ENCODE measurements around the gene ITIH4. TPM values are rescaled to one million over a fixed set of nuclear protein-coding genes. Genes with fewer than 3 reads are reported as not detected.

The ITIH4 gene
- total RNA-seq, 3 donors from 2014 or later (not counting 1 experiment from before 2014, with no cell fraction given), result 28.2 to 33.0 (median 32.8) TPM

DNA sequence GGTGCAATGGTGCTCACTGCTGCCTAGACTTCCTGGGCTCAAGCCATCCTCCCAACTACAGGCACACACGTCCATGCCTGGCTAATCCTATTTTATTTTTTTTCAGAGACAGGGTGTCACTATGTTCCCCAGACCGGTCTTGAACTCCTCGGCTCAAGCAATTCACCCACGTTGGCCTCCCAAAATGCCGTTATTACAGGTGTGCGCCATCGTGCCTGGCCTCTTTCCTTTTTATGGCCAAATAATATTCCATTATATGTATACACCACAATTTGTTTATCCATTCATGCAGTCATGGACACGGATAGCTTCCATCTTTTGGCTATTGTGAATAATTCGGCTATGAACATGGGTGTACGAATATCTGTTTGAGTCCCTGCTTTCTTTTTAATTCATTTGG is 58.8 kb downstream of the ITIH4 start:
- no peak overlapping the region for H3K4me3 ChIP-seq (ENCODE audit: low read length)
- peaks cover 24 to 25% of the 10 kb centered on the region in 2 donors for H3K4me1 Mint-ChIP-seq
- intact Hi-C loops (cut with micrococcal nuclease), result no loop called here

GRCh38 chr3:52771334-52771681 is 59.2 kb downstream of the ITIH4 start:
- 72% methylated on average over 5 of the region's 5 CpGs for WGBS (ENCODE audit: insufficient coverage)
- Histone ChIP-seq H3K36me3 (ENCODE audit: control insufficient read depth, insufficient read depth, low read length) (peaks cover 6% of the 10 kb centered on the region), H3K4me3 (ENCODE audit: low read length) (peak overlapping the region; percentile 47), H3K4me1 (ENCODE audit: control insufficient read depth, insufficient read depth, low read length) (peaks cover 15% of the 10 kb centered on the region), H3K27me3 (ENCODE audit: control insufficient read depth, insufficient read depth, low read length) (no peaks in the 10 kb centered on the region), H3K9me3 (ENCODE audit: control insufficient read depth, insufficient read depth, low read length) (no peaks in the 10 kb centered on the region), H3K27ac (ENCODE audit: low read length) (peak overlapping the region; percentile 50)
- TF ChIP-seq, protein P1, sequence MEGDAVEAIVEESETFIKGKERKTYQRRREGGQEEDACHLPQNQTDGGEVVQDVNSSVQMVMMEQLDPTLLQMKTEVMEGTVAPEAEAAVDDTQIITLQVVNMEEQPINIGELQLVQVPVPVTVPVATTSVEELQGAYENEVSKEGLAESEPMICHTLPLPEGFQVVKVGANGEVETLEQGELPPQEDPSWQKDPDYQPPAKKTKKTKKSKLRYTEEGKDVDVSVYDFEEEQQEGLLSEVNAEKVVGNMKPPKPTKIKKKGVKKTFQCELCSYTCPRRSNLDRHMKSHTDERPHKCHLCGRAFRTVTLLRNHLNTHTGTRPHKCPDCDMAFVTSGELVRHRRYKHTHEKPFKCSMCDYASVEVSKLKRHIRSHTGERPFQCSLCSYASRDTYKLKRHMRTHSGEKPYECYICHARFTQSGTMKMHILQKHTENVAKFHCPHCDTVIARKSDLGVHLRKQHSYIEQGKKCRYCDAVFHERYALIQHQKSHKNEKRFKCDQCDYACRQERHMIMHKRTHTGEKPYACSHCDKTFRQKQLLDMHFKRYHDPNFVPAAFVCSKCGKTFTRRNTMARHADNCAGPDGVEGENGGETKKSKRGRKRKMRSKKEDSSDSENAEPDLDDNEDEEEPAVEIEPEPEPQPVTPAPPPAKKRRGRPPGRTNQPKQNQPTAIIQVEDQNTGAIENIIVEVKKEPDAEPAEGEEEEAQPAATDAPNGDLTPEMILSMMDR (IDR thresholded peaks at IDR 0.05), result no peak
- Mint-ChIP-seq H3K27ac (peak overlapping the region; percentile 90 to 91), H3K27me3 (ENCODE audit: low read depth in 2 of 2) (no peaks in the 10 kb centered on the region), H3K4me3 (peak overlapping the region; percentile 97), H3K4me1 (peaks cover 24 to 25% of the 10 kb centered on the region in 2 donors), H3K9me3 (no peaks in the 10 kb centered on the region), H3K36me3 (no peaks in the 10 kb centered on the region)
- DNase-seq (no peak), ATAC-seq (peak in 1 of 3 donors; percentile 6)
- intact Hi-C loops (cut with micrococcal nuclease), result no loop called here

More for the DNA sequence above, 58.8 kb downstream of the ITIH4 start:
- no peaks in the 10 kb centered on the region for H3K27me3 ChIP-seq (ENCODE audit: control insufficient read depth, insufficient read depth, low read length)
- WGBS (ENCODE audit: insufficient coverage), result 96% methylated on average over 10 of the region's 10 CpGs
- H3K36me3 ChIP-seq (ENCODE audit: control insufficient read depth, insufficient read depth, low read length), result peaks cover 6% of the 10 kb centered on the region
- Mint-ChIP-seq H3K27me3 (ENCODE audit: low read depth in 2 of 2) (no peaks in the 10 kb centered on the region), H3K36me3 (no peaks in the 10 kb centered on the region), H3K4me3 (peak overlapping the region; percentile 97), H3K27ac (peak overlapping the region; percentile 90 to 91), H3K9me3 (no peaks in the 10 kb centered on the region)
- TF ChIP-seq, protein P1 (IDR thresholded peaks at IDR 0.05), result no peak
- peak overlapping the region; percentile 50 for H3K27ac ChIP-seq (ENCODE audit: low read length)
- H3K4me1 ChIP-seq (ENCODE audit: control insufficient read depth, insufficient read depth, low read length), result peaks cover 15% of the 10 kb centered on the region
- no peak for DNase-seq
- H3K9me3 ChIP-seq (ENCODE audit: control insufficient read depth, insufficient read depth, low read length), result no peaks in the 10 kb centered on the region
- no peak for ATAC-seq

GRCh38 chr3:52770496-52771333 is 59.8 kb downstream of the ITIH4 start, which contains the start of gene NEK4:
NEK4 (minus strand) TSS chr3:52770940; CDS start chr3:52770746, 194 bp downstream.
- Histone ChIP-seq H3K36me3 (ENCODE audit: control insufficient read depth, insufficient read depth, low read length) (peaks cover 11% of the 10 kb centered on the region), H3K27ac (ENCODE audit: low read length) (peak within 1 kb of the TSS; percentile 50), H3K27me3 (ENCODE audit: control insufficient read depth, insufficient read depth, low read length) (no peaks in the 10 kb centered on the region), H3K4me1 (ENCODE audit: control insufficient read depth, insufficient read depth, low read length) (peaks cover 15% of the 10 kb centered on the region), H3K4me3 (ENCODE audit: low read length) (peak within 1 kb of the TSS; percentile 47), H3K9me3 (ENCODE audit: control insufficient read depth, insufficient read depth, low read length) (no peaks in the 10 kb centered on the region)
- peak within 1 kb of the TSS; percentile 90 to 91 for H3K27ac Mint-ChIP-seq
- intact Hi-C loops (cut with micrococcal nuclease), result no loop called here
- under 1% methylated on average over 67 of the region's 67 CpGs for WGBS (ENCODE audit: insufficient coverage)
- ATAC-seq (peak; percentile 95 to 97 (median 96)), DNase-seq (peak; percentile 77 to 91)
- H3K9me3 Mint-ChIP-seq, result no peaks in the 10 kb centered on the region
- H3K4me1 Mint-ChIP-seq, result peaks cover 24 to 25% of the 10 kb centered on the region in 2 donors
- no peaks in the 10 kb centered on the region for H3K36me3 Mint-ChIP-seq
- TF ChIP-seq, protein P1 (IDR thresholded peaks at IDR 0.05), result no peak
- H3K4me3 Mint-ChIP-seq, result peak within 1 kb of the TSS; percentile 97
- no peaks in the 10 kb centered on the region for H3K27me3 Mint-ChIP-seq (ENCODE audit: low read depth in 2 of 2)

Measured in natural killer cell (primary cell).